ENCODE data around the gene RAB4B.
"Not testable (repeated sequence)": the region's sequence is repeated elsewhere in the genome, so short reads cannot be mapped to it uniquely, and the experiment has no call there.

- TF ChIP-seq FOXM1 (IDR thresholded peaks at IDR 0.05; ENCODE audit: borderline replicate concordance); ZNF384 (IDR thresholded peaks at IDR 0.05); FOXK2 (IDR thresholded peaks at IDR 0.05); SP1 (IDR thresholded peaks at IDR 0.05); PKNOX1 (IDR thresholded peaks at IDR 0.05); LEF1 (IDR thresholded peaks at IDR 0.05; ENCODE audit: borderline replicate concordance); HDGF (IDR thresholded peaks at IDR 0.05; ENCODE audit: borderline replicate concordance): not testable (repeated sequence)
These were observed 48.8 kb downstream of the RAB4B start for GRCh38 chr19:40826699-40827385.

Measured in HEK293T (cell line).